ENCODE results near the gene MEX3D.

DNA sequence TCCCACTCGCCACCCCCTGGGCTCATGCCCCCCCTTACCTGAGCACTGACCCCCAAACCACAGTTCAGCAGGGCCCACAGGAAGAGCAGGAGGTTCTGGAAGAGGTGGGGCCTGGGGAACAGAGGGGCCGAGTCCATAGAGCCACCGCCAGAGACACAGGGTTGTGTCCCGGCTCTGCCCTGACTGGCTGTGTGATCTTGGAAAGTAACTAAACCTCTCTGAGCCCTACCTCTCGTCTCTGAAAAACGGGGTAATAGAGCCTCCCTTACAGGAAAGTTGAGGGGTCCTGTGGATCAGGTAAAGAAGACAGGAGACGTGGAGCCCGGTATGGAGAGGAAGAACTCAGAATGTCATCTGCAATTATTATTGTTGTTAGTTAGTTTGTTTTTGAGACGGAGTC, 57.3 kb downstream of the MEX3D start:
- TF ChIP-seq CTCF (IDR thresholded peaks at IDR 0.05; ENCODE audit: insufficient read depth, low read length) (no peak), POLR2AphosphoS5 (IDR thresholded peaks at IDR 0.05; ENCODE audit: low read depth) (no peak)
